Measurements from ENCODE around the gene AGMO. TPM values are rescaled to one million over a fixed set of nuclear protein-coding genes. Genes with fewer than 3 reads are reported as not detected.

The AGMO gene
- total RNA-seq, 4 donors from 2014 or later, result 0.27 to 0.77 (median 0.64) TPM; not detected in 1

GRCh38 chr7:15606561-15606960, 44.7 kb upstream of the AGMO start:
- no peak overlapping the region for H3K4me3 ChIP-seq
- H3K4me1 ChIP-seq, result no peaks in the 10 kb centered on the region
- no peak overlapping the region for H3K27ac ChIP-seq
- no peak for TF ChIP-seq EP300 (IDR thresholded peaks at IDR 0.05)
- no peak for TF ChIP-seq POLR2AphosphoS5 (IDR thresholded peaks at IDR 0.05)
- TF ChIP-seq, protein P1, sequence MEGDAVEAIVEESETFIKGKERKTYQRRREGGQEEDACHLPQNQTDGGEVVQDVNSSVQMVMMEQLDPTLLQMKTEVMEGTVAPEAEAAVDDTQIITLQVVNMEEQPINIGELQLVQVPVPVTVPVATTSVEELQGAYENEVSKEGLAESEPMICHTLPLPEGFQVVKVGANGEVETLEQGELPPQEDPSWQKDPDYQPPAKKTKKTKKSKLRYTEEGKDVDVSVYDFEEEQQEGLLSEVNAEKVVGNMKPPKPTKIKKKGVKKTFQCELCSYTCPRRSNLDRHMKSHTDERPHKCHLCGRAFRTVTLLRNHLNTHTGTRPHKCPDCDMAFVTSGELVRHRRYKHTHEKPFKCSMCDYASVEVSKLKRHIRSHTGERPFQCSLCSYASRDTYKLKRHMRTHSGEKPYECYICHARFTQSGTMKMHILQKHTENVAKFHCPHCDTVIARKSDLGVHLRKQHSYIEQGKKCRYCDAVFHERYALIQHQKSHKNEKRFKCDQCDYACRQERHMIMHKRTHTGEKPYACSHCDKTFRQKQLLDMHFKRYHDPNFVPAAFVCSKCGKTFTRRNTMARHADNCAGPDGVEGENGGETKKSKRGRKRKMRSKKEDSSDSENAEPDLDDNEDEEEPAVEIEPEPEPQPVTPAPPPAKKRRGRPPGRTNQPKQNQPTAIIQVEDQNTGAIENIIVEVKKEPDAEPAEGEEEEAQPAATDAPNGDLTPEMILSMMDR (IDR thresholded peaks at IDR 0.05), result no peak
- TF ChIP-seq POLR2A (IDR thresholded peaks at IDR 0.05), result no peak
- no peaks in the 10 kb centered on the region for H3K9me3 ChIP-seq
- 85 to 89% methylated on average over 3 of the region's 3 CpGs for WGBS, 2 donors (ENCODE audit: low coverage in 1 of 2)
- H3K27me3 ChIP-seq, result no peaks in the 10 kb centered on the region
- H3K36me3 ChIP-seq, result no peaks in the 10 kb centered on the region
- no peak for ATAC-seq

GRCh38 chr7:15604166-15604565, 42.4 kb upstream of the AGMO start:
- 95 to 100% methylated on average over 1 of the region's 1 CpG for WGBS, 2 donors (ENCODE audit: low coverage in 1 of 2)
- Histone ChIP-seq H3K36me3 (no peaks in the 10 kb centered on the region), H3K4me1 (no peaks in the 10 kb centered on the region), H3K27me3 (no peaks in the 10 kb centered on the region), H3K9me3 (no peaks in the 10 kb centered on the region), H3K4me3 (no peak overlapping the region), H3K27ac (no peak overlapping the region)
- ATAC-seq, result no peak
- TF ChIP-seq EP300 (IDR thresholded peaks at IDR 0.05) (no peak), POLR2AphosphoS5 (IDR thresholded peaks at IDR 0.05) (no peak), POLR2A (IDR thresholded peaks at IDR 0.05) (no peak)
- TF ChIP-seq, protein P1 (IDR thresholded peaks at IDR 0.05), result no peak

- Histone ChIP-seq H3K27ac (no peak overlapping the region), H3K27me3 (no peaks in the 10 kb centered on the region), H3K4me1 (no peaks in the 10 kb centered on the region), H3K4me3 (no peak overlapping the region), H3K36me3 (no peaks in the 10 kb centered on the region), H3K9me3 (no peaks in the 10 kb centered on the region)
- no peak for TF ChIP-seq POLR2AphosphoS5 (IDR thresholded peaks at IDR 0.05)
- TF ChIP-seq EP300 (IDR thresholded peaks at IDR 0.05), result no peak
- TF ChIP-seq POLR2A (IDR thresholded peaks at IDR 0.05), result no peak
- TF ChIP-seq, protein P1 (IDR thresholded peaks at IDR 0.05), result no peak
- no peak for ATAC-seq
- WGBS, 2 donors (ENCODE audit: low coverage in 1 of 2), result 44 to 83% methylated on average over 1 to 2 of the region's 2 CpGs
Measured at GRCh38 chr7:15603124-15603523, 41.3 kb upstream of the AGMO start.

GRCh38 chr7:15602236-15602635, 40.4 kb upstream of the AGMO start:
- no peaks in the 10 kb centered on the region for H3K9me3 ChIP-seq
- TF ChIP-seq EP300 (IDR thresholded peaks at IDR 0.05) (no peak), POLR2AphosphoS5 (IDR thresholded peaks at IDR 0.05) (no peak), POLR2A (IDR thresholded peaks at IDR 0.05) (no peak)
- TF ChIP-seq, protein P1 (IDR thresholded peaks at IDR 0.05), result no peak
- 17 to 37% methylated on average over 1 of the region's 1 CpG for WGBS, 2 donors (ENCODE audit: low coverage in 1 of 2)

DNA sequence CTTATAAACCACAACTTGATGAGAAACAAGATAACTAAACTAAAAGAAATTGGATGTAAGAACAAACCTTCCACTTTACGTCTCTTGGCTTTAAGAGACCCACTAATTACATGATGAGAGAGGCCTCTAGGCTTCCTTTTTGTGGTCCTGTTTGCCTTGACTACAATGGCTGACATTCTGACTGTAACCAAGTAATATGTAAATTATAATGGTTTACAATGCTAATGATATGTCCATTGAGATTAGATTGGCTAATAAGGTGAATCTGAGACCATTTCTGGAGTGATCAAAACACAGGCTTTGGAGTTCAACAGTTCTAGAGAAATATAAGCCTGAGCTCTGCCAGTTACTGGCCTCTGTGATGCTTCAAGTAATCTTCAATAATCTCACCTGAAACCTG, 39.4 kb upstream of the AGMO start:
- Histone ChIP-seq H3K4me3 (no peak overlapping the region), H3K36me3 (no peaks in the 10 kb centered on the region), H3K27me3 (no peaks in the 10 kb centered on the region), H3K4me1 (no peaks in the 10 kb centered on the region), H3K27ac (no peak overlapping the region), H3K9me3 (no peaks in the 10 kb centered on the region)
- 79 to 95% methylated on average over 1 of the region's 1 CpG for WGBS, 2 donors (ENCODE audit: low coverage in 1 of 2)
- ATAC-seq, result no peak
- TF ChIP-seq POLR2A (IDR thresholded peaks at IDR 0.05), result no peak
- no peak for TF ChIP-seq EP300 (IDR thresholded peaks at IDR 0.05)
- TF ChIP-seq, protein P1 (IDR thresholded peaks at IDR 0.05), result no peak
- TF ChIP-seq POLR2AphosphoS5 (IDR thresholded peaks at IDR 0.05), result no peak

More at GRCh38 chr7:15602236-15602635, 40.4 kb upstream of the AGMO start:
- H3K27me3 ChIP-seq, result no peaks in the 10 kb centered on the region
- H3K27ac ChIP-seq, result no peak overlapping the region
- no peaks in the 10 kb centered on the region for H3K36me3 ChIP-seq
- H3K4me3 ChIP-seq, result no peak overlapping the region
- ATAC-seq, result no peak
- no peaks in the 10 kb centered on the region for H3K4me1 ChIP-seq

All from gastroesophageal sphincter (tissue), 4 donors.